Neuronal stem cell (in vitro differentiated cells): Measurements from ENCODE around the gene TMCO4.

ENCODE experiments used
- DNase-seq: peaks from one replicate; pipeline ENCODE4 v3.0.0-alpha.2; 2013; ENCODE audit warnings: low spot score
- H2AFZ ChIP-seq: one replicate; pipeline ENCODE4 v1.6.1; 2013; ENCODE audit warnings: mild to moderate bottlenecking, low read length, inconsistent platforms
- H2AK5ac ChIP-seq: 2 replicates; pipeline ENCODE4 v1.6.1; 2013; ENCODE audit warnings: low read depth, mild to moderate bottlenecking, inconsistent platforms, low read length, moderate library complexity, mixed read lengths
- H2BK120ac ChIP-seq: 2 replicates; pipeline ENCODE4 v1.6.1; 2013; ENCODE audit warnings: low read depth, mild to moderate bottlenecking, inconsistent platforms, low read length, moderate library complexity, mixed read lengths
- H2BK12ac ChIP-seq: one replicate; pipeline ENCODE4 v1.6.1; 2013; ENCODE audit warnings: low read length, inconsistent platforms
- H2BK15ac ChIP-seq: 2 replicates; pipeline ENCODE4 v1.6.1; 2013; ENCODE audit warnings: mild to moderate bottlenecking, low read length, inconsistent platforms, mixed read lengths
- H2BK5ac ChIP-seq: one replicate; pipeline ENCODE4 v1.6.1; 2013; ENCODE audit warnings: inconsistent platforms, mild to moderate bottlenecking, low read length, moderate library complexity
- H3K14ac ChIP-seq: one replicate; pipeline ENCODE4 v1.6.1; 2013; ENCODE audit warnings: low read length, inconsistent platforms
- H3K18ac ChIP-seq: 2 replicates; pipeline ENCODE4 v1.6.1; 2013; ENCODE audit warnings: low read length, inconsistent platforms
- H3K23ac ChIP-seq: 2 replicates; pipeline ENCODE4 v1.6.1; 2013; ENCODE audit warnings: low read depth, mild to moderate bottlenecking, mixed read lengths, low read length, inconsistent platforms; ENCODE audit not compliant: poor library complexity
- H3K27ac ChIP-seq: replicated peaks from 3 replicates; pipeline ENCODE4 v1.5.1; 2013; ENCODE audit warnings: low read length, inconsistent platforms
- H3K27me3 ChIP-seq, 3 experiments: 2 replicates each; pipeline ENCODE4 v1.6.1; 2013; ENCODE audit warnings: low read length in 3 of 3, mild to moderate bottlenecking in 2 of 3, inconsistent platforms in 1 of 3, low read depth in 1 of 3, mixed read lengths in 1 of 3, moderate library complexity in 1 of 3; ENCODE audit not compliant: control insufficient read depth in 3 of 3, insufficient read depth in 3 of 3
- H3K36me3 ChIP-seq, 2 donors: replicated peaks in 1 of 2; 2 replicates each; pipeline ENCODE4 v1.6.1; 2013; ENCODE audit warnings: low read length in 2 of 2; ENCODE audit not compliant: control insufficient read depth in 2 of 2, insufficient read depth in 2 of 2
- H3K4ac ChIP-seq: 2 replicates; pipeline ENCODE4 v1.6.1; 2013; ENCODE audit warnings: inconsistent platforms, mild to moderate bottlenecking, low read length, moderate library complexity
- H3K4me1 ChIP-seq, 2 donors: 1 replicate in 1 of 2; 2 replicates in 1 of 2; pipeline ENCODE4 v1.6.1; 2013; ENCODE audit warnings: low read length in 2 of 2, low read depth in 1 of 2; ENCODE audit not compliant: control insufficient read depth in 2 of 2, insufficient read depth in 1 of 2
- H3K4me2 ChIP-seq: one replicate; pipeline ENCODE4 v1.6.1; 2013; ENCODE audit warnings: mild to moderate bottlenecking, low read length, inconsistent platforms; ENCODE audit not compliant: insufficient read depth, poor library complexity, severe bottlenecking
- H3K4me3 ChIP-seq, 2 donors: 2 replicates each; pipeline ENCODE4 v1.5.1; 2013; ENCODE audit warnings: low read length in 2 of 2, mild to moderate bottlenecking in 2 of 2, inconsistent platforms in 1 of 2, moderate library complexity in 1 of 2
- H3K79me1 ChIP-seq: one replicate; pipeline ENCODE4 v1.6.1; 2013; ENCODE audit warnings: low read depth, mild to moderate bottlenecking, inconsistent platforms, low read length, moderate library complexity
- H3K9ac ChIP-seq: one replicate; pipeline ENCODE4 v1.6.1; 2013; ENCODE audit warnings: mild to moderate bottlenecking, low read depth, low read length, inconsistent platforms; ENCODE audit not compliant: poor library complexity
- H3K9me3 ChIP-seq, 2 donors: replicated peaks in 1 of 2; 2 replicates each; pipeline versions ENCODE3 to v1.6.1; 2013; ENCODE audit warnings: low read length in 2 of 2, mild to moderate bottlenecking in 2 of 2, inconsistent platforms in 1 of 2, low read depth in 1 of 2, mixed read lengths in 1 of 2, moderate library complexity in 1 of 2; ENCODE audit not compliant: control insufficient read depth in 2 of 2, insufficient read depth in 1 of 2
- H4K8ac ChIP-seq: one replicate; pipeline ENCODE4 v1.6.1; 2013; ENCODE audit warnings: low read depth, mild to moderate bottlenecking, inconsistent platforms, low read length, moderate library complexity
- H4K91ac ChIP-seq: one replicate; pipeline ENCODE4 v1.6.1; 2013; ENCODE audit warnings: low read length, low read depth, mild to moderate bottlenecking, inconsistent platforms; ENCODE audit not compliant: poor library complexity
- WGBS, 2 donors: extraction: QIAGEN DNeasy Blood & Tissue Kit; methylation state at CpG; one replicate each; pipeline ENCODE4 v1.1.7; 2013; ENCODE audit warnings: missing lambda C conversion rate in 2 of 2, mixed read lengths in 1 of 2; ENCODE audit not compliant: insufficient read length in 2 of 2, insufficient replicate concordance in 1 of 2; ENCODE audit errors: extremely low coverage in 2 of 2; 5-methylcytosine and 5-hydroxymethylcytosine counted together

Gene TMCO4

GRCh38 chr1:19643602-19644394 is 155.9 kb downstream of the TMCO4 start, which contains the start of gene NBL1:
NBL1 (plus strand) TSS chr1:19644311; CDS start chr1:19655031, 10,720 bp downstream.
- no peak for DNase-seq
- Histone ChIP-seq H3K9me3 (no peaks in the 10 kb centered on the region), H3K27ac (no peak within 1 kb of the TSS), H3K14ac (peak within 1 kb of the TSS; percentile 90), H2AFZ (peak within 1 kb of the TSS; percentile 96), H3K4me1 (peaks cover 14 to 15% of the 10 kb centered on the region in 2 donors), H3K4me2 (peak within 1 kb of the TSS; percentile 95), H2BK120ac (peak within 1 kb of the TSS; percentile 87), H2AK5ac (peak within 1 kb of the TSS; percentile 86), H3K27me3 (peaks cover 3 to 63% (median 40%) of the 10 kb centered on the region in 3 experiments), H3K36me3 (no peaks in the 10 kb centered on the region), H2BK5ac (peak within 1 kb of the TSS; percentile 69), H3K9ac (peak within 1 kb of the TSS; percentile 94), H2BK15ac (peak within 1 kb of the TSS; percentile 97), H3K23ac (peak within 1 kb of the TSS; percentile 86), H2BK12ac (no peak within 1 kb of the TSS), H3K4ac (peak within 1 kb of the TSS; percentile 56), H4K8ac (peak within 1 kb of the TSS; percentile 9), H3K4me3 (peak within 1 kb of the TSS; percentile 53 to 91), H3K18ac (peak within 1 kb of the TSS; percentile 97), H3K79me1 (peaks cover 12% of the 10 kb centered on the region), H4K91ac (peak within 1 kb of the TSS; percentile 75)
- WGBS, 2 donors, result no CpG with 5 or more reads among the region's 90 CpGs

GRCh38 chr1:19643121-19643520 is 156.6 kb downstream of the TMCO4 start:
- H3K4me2 ChIP-seq, result peak overlapping the region; percentile 32
- no peak overlapping the region for H2BK5ac ChIP-seq
- H2BK12ac ChIP-seq, result no peak overlapping the region
- no peaks in the 10 kb centered on the region for H3K36me3 ChIP-seq
- no peak overlapping the region for H3K23ac ChIP-seq
- H4K91ac ChIP-seq, result no peak overlapping the region
- H3K4me1 ChIP-seq, result peaks cover 14 to 15% of the 10 kb centered on the region in 2 donors
- no peak overlapping the region for H3K18ac ChIP-seq
- DNase-seq, result no peak
- H2AFZ ChIP-seq, result peak overlapping the region; percentile 42
- no peak overlapping the region for H2BK120ac ChIP-seq
- H3K27me3 ChIP-seq, result peaks cover 3 to 63% (median 40%) of the 10 kb centered on the region in 3 experiments
- H3K4me3 ChIP-seq, result no peak overlapping the region
- H3K4ac ChIP-seq, result no peak overlapping the region
- H3K9me3 ChIP-seq, result no peaks in the 10 kb centered on the region
- H3K27ac ChIP-seq, result no peak overlapping the region
- no peak overlapping the region for H3K9ac ChIP-seq
- H3K14ac ChIP-seq, result no peak overlapping the region
- no peak overlapping the region for H2AK5ac ChIP-seq
- peak overlapping the region; percentile 97 for H2BK15ac ChIP-seq
- no peak overlapping the region for H4K8ac ChIP-seq
- peaks cover 12% of the 10 kb centered on the region for H3K79me1 ChIP-seq
- no CpG with 5 or more reads among the region's 7 CpGs for WGBS, 2 donors

- Histone ChIP-seq H3K14ac (peak overlapping the region; percentile 32), H2BK120ac (no peak overlapping the region), H3K27ac (peak overlapping the region; percentile 30), H3K23ac (peak overlapping the region; percentile 38), H3K4me2 (no peak overlapping the region), H3K4ac (no peak overlapping the region), H2BK12ac (peak overlapping the region; percentile 36), H3K18ac (peak overlapping the region; percentile 92), H3K9ac (peak overlapping the region; percentile 38), H2BK15ac (no peak overlapping the region), H3K36me3 (no peaks in the 10 kb centered on the region), H2BK5ac (no peak overlapping the region), H4K8ac (no peak overlapping the region), H4K91ac (no peak overlapping the region), H3K4me1 (peaks cover 12 to 14% of the 10 kb centered on the region in 2 donors), H2AK5ac (peak overlapping the region; percentile 61), H3K79me1 (peaks cover 4% of the 10 kb centered on the region), H3K9me3 (no peaks in the 10 kb centered on the region), H2AFZ (no peak overlapping the region), H3K4me3 (no peak overlapping the region), H3K27me3 (peaks cover 3 to 41% (median 32%) of the 10 kb centered on the region in 3 experiments)
- DNase-seq, result peak; percentile 60
- WGBS, 2 donors, result no CpG with 5 or more reads among the region's 14 CpGs
Observed at GRCh38 chr1:19640363-19641316, 159.1 kb downstream of the TMCO4 start.
